Heart left ventricle (tissue), 13 donors: Measurements from ENCODE around the gene LUZP4.

ENCODE experiments used
- CTCF ChIP-seq, 12 donors: fragments of 200-600 bp; sonication (generic) in 4 of 12; IDR thresholded peaks; one replicate each; pipeline versions ENCODE4 v1.5.0 to v1.8.0; 2018 to 2022; ENCODE audit warnings: antibody characterized with exemption in 12 of 12, mild to moderate bottlenecking in 5 of 12
- POLR2A ChIP-seq, 2 donors: fragments of 450-650 bp; IDR thresholded peaks; one replicate each; pipeline ENCODE4 v1.6.1; 2017; ENCODE audit warnings: antibody characterized with exemption in 2 of 2, mild to moderate bottlenecking in 2 of 2, moderate library complexity in 2 of 2
- donor health status: ischemic (EF 13 %, LVEDD 7.1; RV severe dilation, severe dysfunction).
- donor health status: DM: no; HTN: yes; CAD: no.
- donor health status: DM: no; HTN: no; CAD: no.
- donor health status: ischemic (EF 25% LVEDD 6.9; RV normal size, moderate dysfunction).
- donor health status: ischemic (EF 25% LVEDD 5.7; RV mildly dilated, moderate dysfunction).
- donor health status: ischemic (EF 35%, LVEDD 5.7; RV mildly dilated, moderate dysfunction).
- donor health status: nonischemic (EF 11% LVEDD 7.7; RV severe dilation, severe dysfunction).
- donor health status: DM: yes; HTN: yes; CAD: no.
- donor health status: PGD.
- donor health status: ischemic (EF 29% LVEDD 5.4; RV normal size, mild dysfunction).
- donor health status: nonischemic (EF 23%, LVEDD 6.1; RV moderate dilation, normal function).

DNA sequence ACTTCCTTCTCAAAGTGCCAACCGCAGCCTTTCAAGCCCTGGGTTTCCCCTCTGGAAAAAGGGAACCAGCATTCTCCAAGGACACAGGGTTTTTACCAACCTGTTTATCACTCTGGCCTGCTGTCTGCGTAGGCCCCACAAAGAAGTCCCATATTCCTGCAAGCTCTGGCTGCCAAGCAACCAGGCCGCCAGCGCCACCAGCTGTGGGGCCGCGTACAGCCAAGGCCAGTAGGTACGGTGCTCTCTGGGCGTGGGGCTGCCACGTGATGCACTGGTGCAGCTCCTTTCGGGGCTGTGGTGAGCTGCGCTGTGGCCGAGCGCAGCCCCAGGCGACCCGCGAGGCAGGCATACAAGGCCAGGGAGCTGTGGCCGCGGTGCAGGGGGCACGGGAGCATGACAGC, 22.1 kb downstream of the LUZP4 start:
- TF ChIP-seq CTCF (IDR thresholded peaks at IDR 0.05), result no peak
- TF ChIP-seq POLR2A (IDR thresholded peaks at IDR 0.05), result no peak
